HEK293 (cell line): ENCODE measurements around the gene ACOD1.

ENCODE experiments used
- CTCF ChIA-PET: fragments of 350-600 bp; formaldehyde crosslinking; extraction: SDS; loops from one replicate; lab custom pipeline; 2021; ENCODE audit warnings: antibody characterized with exemption; lab: Yijun Ruan, JAX
- POLR2A ChIA-PET: fragments of 300-600 bp; formaldehyde crosslinking; extraction: SDS; loops from one replicate; lab custom pipeline; 2020; ENCODE audit warnings: antibody characterized with exemption, inconsistent platforms; lab: Yijun Ruan, JAX
- H3K27ac ChIP-seq: fragments of 200-500 bp; sonication (Bioruptor generic); 2 replicates; pipeline ENCODE4 v1.5.1; 2014; ENCODE audit warnings: low read depth, low read length, control low read depth, inconsistent platforms; ENCODE audit errors: extremely low read depth
- H3K36me3 ChIP-seq, 2 experiments: fragments of 200-500 bp in 1 of 2; sonication (Bioruptor generic) in 1 of 2; 1 replicate in 1 of 2; 2 replicates in 1 of 2; pipeline ENCODE4 v1.5.1; 2014 to 2017; ENCODE audit warnings: inconsistent platforms in 2 of 2, low read length in 2 of 2; ENCODE audit not compliant: control insufficient read depth in 2 of 2, insufficient read depth in 1 of 2
- H3K4me1 ChIP-seq: fragments of 200-500 bp; sonication (Bioruptor generic); 2 replicates; pipeline ENCODE4 v1.5.1; 2014; ENCODE audit warnings: mild to moderate bottlenecking, low read length, inconsistent platforms; ENCODE audit not compliant: control insufficient read depth, insufficient read depth
- H3K4me3 ChIP-seq: 2 replicates; pipeline ENCODE4 v1.5.1; 2011; ENCODE audit warnings: low read depth, mild to moderate bottlenecking, control low read depth, low read length, moderate library complexity
- H3K9me3 ChIP-seq: fragments of 200-500 bp; sonication (Bioruptor generic); 2 replicates; pipeline ENCODE4 v1.5.1; 2014; ENCODE audit warnings: low read depth, low read length, inconsistent platforms; ENCODE audit not compliant: control insufficient read depth, insufficient read depth
- ATF2 ChIP-seq: fragments of 450-650 bp; formaldehyde crosslinking; IDR thresholded peaks from 2 replicates; pipeline ENCODE4 v1.5.1; 2016; ENCODE audit warnings: missing biosample characterization, missing genetic modification characterization, low read depth
- GLIS1 ChIP-seq: fragments of 450-650 bp; formaldehyde crosslinking; IDR thresholded peaks from 2 replicates; pipeline ENCODE4 v1.5.1; 2016; ENCODE audit warnings: missing biosample characterization, missing genetic modification characterization
- PRDM4 ChIP-seq: fragments of 450-650 bp; formaldehyde crosslinking; IDR thresholded peaks from 2 replicates; pipeline ENCODE4 v1.5.1; 2017; ENCODE audit warnings: missing biosample characterization, missing genetic modification characterization
- RBAK ChIP-seq: fragments of 450-650 bp; formaldehyde crosslinking; IDR thresholded peaks from 2 replicates; pipeline ENCODE4 v1.5.1; 2016; ENCODE audit warnings: missing biosample characterization, missing genetic modification characterization
- SP2 ChIP-seq: fragments of 450-650 bp; formaldehyde crosslinking; IDR thresholded peaks from 2 replicates; pipeline ENCODE4 v1.5.1; 2016; ENCODE audit warnings: missing biosample characterization, missing genetic modification characterization
- ZBTB11 ChIP-seq: fragments of 450-650 bp; formaldehyde crosslinking; conservative IDR thresholded peaks from 2 replicates; pipeline ENCODE4 v1.5.1; 2016; ENCODE audit warnings: low read depth, missing biosample characterization, missing genetic modification characterization
- ZNF114 ChIP-seq: fragments of 450-650 bp; formaldehyde crosslinking; IDR thresholded peaks from 2 replicates; pipeline ENCODE4 v1.5.0; 2017; ENCODE audit warnings: missing biosample characterization, missing genetic modification characterization
- ZNF175 ChIP-seq: fragments of 450-650 bp; formaldehyde crosslinking; IDR thresholded peaks from 2 replicates; pipeline ENCODE4 v1.5.1; 2016; ENCODE audit warnings: missing biosample characterization, missing genetic modification characterization
- ZNF18 ChIP-seq: fragments of 450-650 bp; formaldehyde crosslinking; IDR thresholded peaks from 2 replicates; pipeline ENCODE4 v1.5.1; 2016; ENCODE audit warnings: missing biosample characterization, missing genetic modification characterization
- ZNF211 ChIP-seq: fragments of 450-650 bp; formaldehyde crosslinking; IDR thresholded peaks from 2 replicates; pipeline ENCODE4 v1.5.1; 2016; ENCODE audit warnings: low read depth, missing biosample characterization, missing genetic modification characterization
- ZNF350 ChIP-seq: fragments of 450-650 bp; formaldehyde crosslinking; IDR thresholded peaks from 2 replicates; pipeline ENCODE4 v1.5.0; 2017; ENCODE audit warnings: missing biosample characterization, mild to moderate bottlenecking, missing genetic modification characterization
- ZNF404 ChIP-seq: fragments of 450-650 bp; formaldehyde crosslinking; IDR thresholded peaks from 2 replicates; pipeline ENCODE4 v1.5.1; 2017; ENCODE audit warnings: missing biosample characterization, missing genetic modification characterization
- ZNF560 ChIP-seq: fragments of 450-650 bp; formaldehyde crosslinking; IDR thresholded peaks from 2 replicates; pipeline ENCODE4 v1.5.1; 2017; ENCODE audit warnings: missing biosample characterization, missing genetic modification characterization, borderline replicate concordance
- ZNF624 ChIP-seq: fragments of 450-650 bp; formaldehyde crosslinking; IDR thresholded peaks from 2 replicates; pipeline ENCODE4 v1.5.1; 2017; ENCODE audit warnings: missing biosample characterization, missing genetic modification characterization
- ZNF747 ChIP-seq: fragments of 450-650 bp; formaldehyde crosslinking; IDR thresholded peaks from 2 replicates; pipeline ENCODE4 v1.5.1; 2016; ENCODE audit warnings: missing biosample characterization, missing genetic modification characterization
- ZNF830 ChIP-seq: fragments of 450-650 bp; IDR thresholded peaks from 2 replicates; pipeline ENCODE4 v1.5.0; 2018; ENCODE audit warnings: missing biosample characterization, missing genetic modification characterization, low read depth, mild to moderate bottlenecking, moderate library complexity
- ZSCAN18 ChIP-seq: fragments of 450-650 bp; formaldehyde crosslinking; IDR thresholded peaks from 2 replicates; pipeline ENCODE4 v1.5.1; 2016; ENCODE audit warnings: missing biosample characterization, missing genetic modification characterization
- TF ChIP-seq, protein P1 (sequence below): fragments of 450-650 bp; formaldehyde crosslinking; IDR thresholded peaks from 2 replicates; pipeline ENCODE4 v1.5.1; 2016; ENCODE audit warnings: missing biosample characterization, missing genetic modification characterization
- TF ChIP-seq, protein P2 (sequence below): fragments of 450-650 bp; IDR thresholded peaks from 2 replicates; pipeline ENCODE4 v1.5.1; 2018; ENCODE audit warnings: missing biosample characterization, missing genetic modification characterization
- TF ChIP-seq, protein P3 (sequence below): fragments of 450-650 bp; formaldehyde crosslinking; IDR thresholded peaks from 2 replicates; pipeline ENCODE4 v1.5.1; 2016; ENCODE audit warnings: missing biosample characterization, missing genetic modification characterization

ACOD1 gene

DNA sequence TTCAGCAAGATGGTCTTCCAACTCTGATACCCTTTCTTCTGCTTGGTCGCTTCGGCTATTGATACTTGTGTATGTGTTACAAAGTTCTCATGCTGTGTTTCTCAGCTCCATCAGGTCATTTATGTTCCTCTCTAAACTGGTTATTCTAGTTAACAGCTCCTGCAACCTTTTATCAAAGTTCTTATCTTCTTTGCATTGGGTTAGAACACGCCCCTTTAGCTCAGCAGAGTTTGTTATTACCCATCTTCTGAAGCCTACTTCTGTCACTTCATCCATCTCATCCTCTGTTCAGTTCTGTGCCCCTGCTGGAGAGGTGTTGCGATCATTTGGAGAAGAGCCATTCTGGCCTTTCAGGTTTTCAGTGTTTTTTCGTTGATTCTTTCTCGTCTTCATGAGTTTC, 18.7 kb downstream of the ACOD1 start (continued):
- TF ChIP-seq ATF2 (tag by site-specific recombination) (no peak), ZNF404 (tag by site-specific recombination) (no peak), GLIS1 (tag by site-specific recombination) (no peak), SP2 (tag by site-specific recombination) (no peak), ZSCAN18 (tag by site-specific recombination) (no peak)
- TF ChIP-seq, protein P1, sequence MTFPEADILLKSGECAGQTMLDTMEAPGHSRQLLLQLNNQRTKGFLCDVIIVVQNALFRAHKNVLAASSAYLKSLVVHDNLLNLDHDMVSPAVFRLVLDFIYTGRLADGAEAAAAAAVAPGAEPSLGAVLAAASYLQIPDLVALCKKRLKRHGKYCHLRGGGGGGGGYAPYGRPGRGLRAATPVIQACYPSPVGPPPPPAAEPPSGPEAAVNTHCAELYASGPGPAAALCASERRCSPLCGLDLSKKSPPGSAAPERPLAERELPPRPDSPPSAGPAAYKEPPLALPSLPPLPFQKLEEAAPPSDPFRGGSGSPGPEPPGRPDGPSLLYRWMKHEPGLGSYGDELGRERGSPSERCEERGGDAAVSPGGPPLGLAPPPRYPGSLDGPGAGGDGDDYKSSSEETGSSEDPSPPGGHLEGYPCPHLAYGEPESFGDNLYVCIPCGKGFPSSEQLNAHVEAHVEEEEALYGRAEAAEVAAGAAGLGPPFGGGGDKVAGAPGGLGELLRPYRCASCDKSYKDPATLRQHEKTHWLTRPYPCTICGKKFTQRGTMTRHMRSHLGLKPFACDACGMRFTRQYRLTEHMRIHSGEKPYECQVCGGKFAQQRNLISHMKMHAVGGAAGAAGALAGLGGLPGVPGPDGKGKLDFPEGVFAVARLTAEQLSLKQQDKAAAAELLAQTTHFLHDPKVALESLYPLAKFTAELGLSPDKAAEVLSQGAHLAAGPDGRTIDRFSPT, result no peak

DNA sequence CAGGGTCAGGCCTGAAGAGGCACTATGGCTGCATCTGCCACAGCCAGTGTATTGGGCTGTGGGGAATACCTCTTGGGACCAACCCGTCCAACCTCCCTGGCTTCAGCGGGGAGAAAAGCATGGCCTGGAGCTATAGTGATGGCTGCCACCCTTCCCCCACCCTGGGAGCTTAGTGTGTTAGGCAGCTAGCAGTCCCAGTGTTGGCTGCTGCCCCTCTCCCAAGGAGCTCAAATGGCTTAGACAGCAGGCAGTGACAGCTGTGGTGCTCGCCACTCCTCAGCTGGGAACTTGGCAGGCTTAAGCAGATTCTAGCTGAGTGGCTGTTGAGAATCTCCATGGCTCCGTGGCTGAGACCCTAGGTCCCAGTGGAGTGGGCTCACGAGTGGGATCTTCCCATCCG, 19.7 kb downstream of the ACOD1 start:
- H3K4me1 ChIP-seq, result no peaks in the 10 kb centered on the region
- H3K27ac ChIP-seq, result no peak overlapping the region
- H3K9me3 ChIP-seq, result no peaks in the 10 kb centered on the region
- TF ChIP-seq, protein P2, sequence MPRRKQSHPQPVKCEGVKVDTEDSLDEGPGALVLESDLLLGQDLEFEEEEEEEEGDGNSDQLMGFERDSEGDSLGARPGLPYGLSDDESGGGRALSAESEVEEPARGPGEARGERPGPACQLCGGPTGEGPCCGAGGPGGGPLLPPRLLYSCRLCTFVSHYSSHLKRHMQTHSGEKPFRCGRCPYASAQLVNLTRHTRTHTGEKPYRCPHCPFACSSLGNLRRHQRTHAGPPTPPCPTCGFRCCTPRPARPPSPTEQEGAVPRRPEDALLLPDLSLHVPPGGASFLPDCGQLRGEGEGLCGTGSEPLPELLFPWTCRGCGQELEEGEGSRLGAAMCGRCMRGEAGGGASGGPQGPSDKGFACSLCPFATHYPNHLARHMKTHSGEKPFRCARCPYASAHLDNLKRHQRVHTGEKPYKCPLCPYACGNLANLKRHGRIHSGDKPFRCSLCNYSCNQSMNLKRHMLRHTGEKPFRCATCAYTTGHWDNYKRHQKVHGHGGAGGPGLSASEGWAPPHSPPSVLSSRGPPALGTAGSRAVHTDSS (tag by site-specific recombination), result no peak
- TF ChIP-seq ZNF830 (tag by site-specific recombination), result no peak
- no peak for TF ChIP-seq ZBTB11
- no peak for TF ChIP-seq ZNF747 (tag by site-specific recombination)
- no peak for TF ChIP-seq ZNF18 (tag by site-specific recombination)
- no peak for TF ChIP-seq PRDM4 (tag by site-specific recombination)
- no peak for TF ChIP-seq ZNF560 (tag by site-specific recombination)
- no peak for TF ChIP-seq ZNF211 (tag by site-specific recombination)
- no peak for TF ChIP-seq ZNF350 (tag by site-specific recombination)
- no peak for TF ChIP-seq ZNF114
- no peak for TF ChIP-seq ZNF175
- no peak for TF ChIP-seq RBAK (tag by site-specific recombination)
- TF ChIP-seq ZNF624, result no peak
- no peak for TF ChIP-seq SP2 (tag by site-specific recombination)
- TF ChIP-seq, protein P3, sequence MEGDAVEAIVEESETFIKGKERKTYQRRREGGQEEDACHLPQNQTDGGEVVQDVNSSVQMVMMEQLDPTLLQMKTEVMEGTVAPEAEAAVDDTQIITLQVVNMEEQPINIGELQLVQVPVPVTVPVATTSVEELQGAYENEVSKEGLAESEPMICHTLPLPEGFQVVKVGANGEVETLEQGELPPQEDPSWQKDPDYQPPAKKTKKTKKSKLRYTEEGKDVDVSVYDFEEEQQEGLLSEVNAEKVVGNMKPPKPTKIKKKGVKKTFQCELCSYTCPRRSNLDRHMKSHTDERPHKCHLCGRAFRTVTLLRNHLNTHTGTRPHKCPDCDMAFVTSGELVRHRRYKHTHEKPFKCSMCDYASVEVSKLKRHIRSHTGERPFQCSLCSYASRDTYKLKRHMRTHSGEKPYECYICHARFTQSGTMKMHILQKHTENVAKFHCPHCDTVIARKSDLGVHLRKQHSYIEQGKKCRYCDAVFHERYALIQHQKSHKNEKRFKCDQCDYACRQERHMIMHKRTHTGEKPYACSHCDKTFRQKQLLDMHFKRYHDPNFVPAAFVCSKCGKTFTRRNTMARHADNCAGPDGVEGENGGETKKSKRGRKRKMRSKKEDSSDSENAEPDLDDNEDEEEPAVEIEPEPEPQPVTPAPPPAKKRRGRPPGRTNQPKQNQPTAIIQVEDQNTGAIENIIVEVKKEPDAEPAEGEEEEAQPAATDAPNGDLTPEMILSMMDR (tag by site-specific recombination), result no peak
- POLR2A ChIA-PET, result no interaction called here
- CTCF ChIA-PET, result interaction anchor here (1.7 kb wide), 1 partner anchor 12 kb away, joined by 11 read pairs; no protein-coding TSS in a partner anchor
- no peaks in the 10 kb centered on the region for H3K36me3 ChIP-seq
- H3K4me3 ChIP-seq, result no peak overlapping the region
